Suprapubic skin (tissue), 4 donors: Measurements from ENCODE around the gene CSF1R. TPM values are rescaled to one million over a fixed set of nuclear protein-coding genes. Genes with fewer than 3 reads are reported as not detected.

Source experiments
- DNase-seq, 2 donors: peaks; one replicate each; pipeline ENCODE4 v3.0.0-alpha.2; 2019; ENCODE audit warnings: low spot score in 2 of 2
- H3K27ac ChIP-seq: fragments of 200-600 bp; sonication (generic); one replicate; pipeline ENCODE4 v1.5.1; 2019
- H3K27me3 ChIP-seq: fragments of 200-600 bp; sonication (generic); one replicate; pipeline ENCODE4 v1.5.1; 2019
- H3K36me3 ChIP-seq: fragments of 200-600 bp; sonication (generic); one replicate; pipeline ENCODE4 v1.5.1; 2019
- H3K4me1 ChIP-seq: fragments of 200-600 bp; sonication (generic); one replicate; pipeline ENCODE4 v1.5.1; 2019
- H3K4me3 ChIP-seq: fragments of 200-600 bp; sonication (generic); one replicate; pipeline ENCODE4 v1.5.1; 2019; ENCODE audit warnings: mild to moderate bottlenecking
- H3K9me3 ChIP-seq: fragments of 200-600 bp; sonication (generic); one replicate; pipeline ENCODE4 v1.5.1; 2019
- EP300 ChIP-seq: sonication (generic); formaldehyde crosslinking; IDR thresholded peaks from one replicate; pipeline ENCODE4 v1.6.1; 2017; ENCODE audit warnings: antibody characterized with exemption
- POLR2A ChIP-seq, 2 donors: fragments of 450-650 bp; IDR thresholded peaks; one replicate each; pipeline ENCODE4 v1.6.1; 2017; ENCODE audit warnings: antibody characterized with exemption in 2 of 2, mild to moderate bottlenecking in 2 of 2, moderate library complexity in 2 of 2
- POLR2AphosphoS5 ChIP-seq, 3 donors: sonication (generic); formaldehyde crosslinking; IDR thresholded peaks; one replicate each; pipeline ENCODE4 v1.6.1; 2017; ENCODE audit warnings: antibody characterized with exemption in 3 of 3
- WGBS: methylation state at CpG from one replicate; pipeline ENCODE4 v1.1.5; 2018; 5-methylcytosine and 5-hydroxymethylcytosine counted together
- total RNA-seq, 4 donors: library from RNA; depleted of rRNA; stranded (reverse); fragments of >200 nt; gene quantifications; one replicate each; pipeline ENCODE4 v1.1.0, GENCODE V29; 2016
- TF ChIP-seq, protein P1 (sequence below), 2 donors: fragments of 200-600 bp in 1 of 2; fragments of 450-650 bp in 1 of 2; sonication (generic) in 1 of 2; IDR thresholded peaks; one replicate each; pipeline ENCODE4 v1.5.1; 2016 to 2019; ENCODE audit warnings: antibody characterized with exemption in 2 of 2, mild to moderate bottlenecking in 1 of 2, moderate library complexity in 1 of 2

CSF1R gene
- total RNA-seq, 4 donors from 2014 or later: 9.9 to 39.7 (median 19.7) TPM

DNA sequence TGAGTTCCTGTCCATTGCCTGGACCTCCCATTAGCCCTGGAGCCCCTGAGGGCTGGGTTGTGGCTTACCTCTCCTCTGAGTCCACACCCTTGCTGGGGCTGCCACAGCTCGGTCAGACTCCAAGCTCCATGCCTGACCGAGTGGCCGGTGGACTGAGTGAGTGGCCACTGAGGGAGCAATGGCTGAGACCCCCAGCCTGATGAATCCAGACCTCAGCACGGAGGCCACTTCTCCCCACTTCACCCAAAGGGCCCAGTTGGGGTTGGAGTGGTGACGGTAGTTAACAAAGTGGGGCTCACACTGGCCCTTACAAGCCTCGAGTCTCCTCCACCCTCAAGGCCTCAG, 40.5 kb upstream of the CSF1R start:
- H3K4me3 ChIP-seq: no peak overlapping the region
- peaks cover 46% of the 10 kb centered on the region for H3K36me3 ChIP-seq
- peaks cover 15% of the 10 kb centered on the region for H3K4me1 ChIP-seq
- H3K9me3 ChIP-seq: no peaks in the 10 kb centered on the region
- no peaks in the 10 kb centered on the region for H3K27me3 ChIP-seq
- no peak overlapping the region for H3K27ac ChIP-seq
- TF ChIP-seq POLR2A (IDR thresholded peaks at IDR 0.05) (no peak), EP300 (no peak), POLR2AphosphoS5 (IDR thresholded peaks at IDR 0.05) (no peak)
- TF ChIP-seq, protein P1, sequence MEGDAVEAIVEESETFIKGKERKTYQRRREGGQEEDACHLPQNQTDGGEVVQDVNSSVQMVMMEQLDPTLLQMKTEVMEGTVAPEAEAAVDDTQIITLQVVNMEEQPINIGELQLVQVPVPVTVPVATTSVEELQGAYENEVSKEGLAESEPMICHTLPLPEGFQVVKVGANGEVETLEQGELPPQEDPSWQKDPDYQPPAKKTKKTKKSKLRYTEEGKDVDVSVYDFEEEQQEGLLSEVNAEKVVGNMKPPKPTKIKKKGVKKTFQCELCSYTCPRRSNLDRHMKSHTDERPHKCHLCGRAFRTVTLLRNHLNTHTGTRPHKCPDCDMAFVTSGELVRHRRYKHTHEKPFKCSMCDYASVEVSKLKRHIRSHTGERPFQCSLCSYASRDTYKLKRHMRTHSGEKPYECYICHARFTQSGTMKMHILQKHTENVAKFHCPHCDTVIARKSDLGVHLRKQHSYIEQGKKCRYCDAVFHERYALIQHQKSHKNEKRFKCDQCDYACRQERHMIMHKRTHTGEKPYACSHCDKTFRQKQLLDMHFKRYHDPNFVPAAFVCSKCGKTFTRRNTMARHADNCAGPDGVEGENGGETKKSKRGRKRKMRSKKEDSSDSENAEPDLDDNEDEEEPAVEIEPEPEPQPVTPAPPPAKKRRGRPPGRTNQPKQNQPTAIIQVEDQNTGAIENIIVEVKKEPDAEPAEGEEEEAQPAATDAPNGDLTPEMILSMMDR (IDR thresholded peaks at IDR 0.05): no peak
- DNase-seq: no peak
- 89% methylated on average over 5 of the region's 6 CpGs for WGBS

DNA sequence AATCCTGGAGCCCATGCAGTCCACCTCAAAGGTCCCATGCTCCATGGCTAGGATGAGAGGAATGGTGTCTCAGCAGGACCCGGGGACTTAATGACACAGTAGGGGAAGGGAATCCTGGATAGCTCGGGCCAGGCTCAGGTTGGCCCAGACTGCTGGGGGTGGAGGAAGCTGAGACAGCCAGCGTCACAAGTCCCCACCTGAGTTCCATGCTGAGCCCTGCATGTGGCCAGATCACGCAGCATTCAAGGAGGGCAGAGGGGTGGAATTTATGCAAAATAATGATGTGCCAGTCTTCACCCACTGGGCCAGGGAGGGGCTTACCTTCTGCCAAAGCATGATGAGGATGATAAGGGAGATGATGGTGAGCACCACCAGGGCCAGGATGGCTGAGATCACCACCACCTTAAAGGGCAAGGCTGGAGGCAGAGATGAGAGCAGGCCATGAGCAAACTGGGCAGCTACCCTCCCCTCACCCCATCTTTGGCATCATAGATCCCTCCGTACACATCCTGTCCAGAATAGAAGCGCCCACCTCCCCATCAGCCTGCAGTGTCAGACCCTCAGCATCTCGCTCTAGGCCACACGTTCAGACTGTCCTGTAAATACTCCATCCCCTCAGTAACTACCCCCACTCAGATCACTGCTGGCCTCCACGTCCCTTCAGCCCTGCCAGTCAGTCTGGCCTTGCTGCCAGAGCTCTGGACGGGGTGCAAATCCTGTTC, 40.0 kb upstream of the CSF1R start:
- no peaks in the 10 kb centered on the region for H3K9me3 ChIP-seq
- H3K36me3 ChIP-seq: peaks cover 50% of the 10 kb centered on the region
- H3K4me3 ChIP-seq: no peak overlapping the region
- 84% methylated on average over 10 of the region's 10 CpGs for WGBS
- no peak overlapping the region for H3K27ac ChIP-seq
- DNase-seq: no peak
- no peaks in the 10 kb centered on the region for H3K27me3 ChIP-seq
- TF ChIP-seq EP300: no peak
- no peak for TF ChIP-seq POLR2AphosphoS5 (IDR thresholded peaks at IDR 0.05)
- TF ChIP-seq POLR2A (IDR thresholded peaks at IDR 0.05): no peak
- TF ChIP-seq, protein P1 (IDR thresholded peaks at IDR 0.05): no peak
- H3K4me1 ChIP-seq: peaks cover 13% of the 10 kb centered on the region

DNA sequence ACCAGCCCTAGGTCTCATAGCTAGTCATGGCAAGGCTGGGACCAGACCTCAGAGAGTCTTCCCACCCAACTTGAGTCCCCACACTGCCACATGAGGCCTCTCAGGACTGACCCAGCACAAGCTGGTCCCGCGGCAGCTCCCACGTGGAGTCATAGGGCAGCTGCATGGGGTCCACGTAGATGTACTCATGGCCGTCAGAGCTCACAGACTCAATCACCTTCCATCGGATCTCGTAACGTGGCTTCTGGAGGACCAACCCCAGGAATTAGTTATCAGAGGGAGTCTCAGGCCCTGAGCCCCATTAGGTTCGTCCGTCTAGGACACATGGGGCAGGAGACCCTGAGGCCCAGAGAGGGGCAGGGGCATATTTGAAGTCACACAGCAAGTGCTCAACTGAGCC, 39.0 kb upstream of the CSF1R start:
- WGBS: 96% methylated on average over 10 of the region's 10 CpGs
- H3K27me3 ChIP-seq: no peaks in the 10 kb centered on the region
- peaks cover 11% of the 10 kb centered on the region for H3K4me1 ChIP-seq
- H3K4me3 ChIP-seq: no peak overlapping the region
- no peak for TF ChIP-seq POLR2AphosphoS5 (IDR thresholded peaks at IDR 0.05)
- no peak for TF ChIP-seq EP300
- no peak for TF ChIP-seq POLR2A (IDR thresholded peaks at IDR 0.05)
- TF ChIP-seq, protein P1 (IDR thresholded peaks at IDR 0.05): no peak
- H3K9me3 ChIP-seq: no peaks in the 10 kb centered on the region
- peaks cover 58% of the 10 kb centered on the region for H3K36me3 ChIP-seq
- no peak overlapping the region for H3K27ac ChIP-seq
- DNase-seq: no peak

DNA sequence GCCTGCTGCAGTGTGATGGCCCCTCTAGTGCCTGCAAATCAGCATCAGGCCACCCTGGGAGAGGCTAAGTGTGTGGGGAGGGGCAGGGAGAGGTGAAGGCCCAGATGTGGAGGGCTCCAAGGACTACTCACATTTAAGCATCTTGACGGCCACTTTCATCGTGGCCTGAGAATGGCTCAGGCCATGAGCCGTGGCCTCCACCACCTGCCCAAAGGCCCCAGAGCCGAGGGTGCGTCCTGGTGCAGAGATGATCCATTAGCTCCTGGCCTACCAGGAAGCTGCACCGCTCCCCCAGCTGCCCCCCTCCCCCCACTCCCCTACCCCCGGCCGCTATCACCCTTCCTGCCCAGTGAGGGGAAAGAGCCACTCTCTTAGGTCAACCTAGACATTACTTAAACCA, 38.2 kb upstream of the CSF1R start:
- no peak overlapping the region for H3K27ac ChIP-seq

DNA sequence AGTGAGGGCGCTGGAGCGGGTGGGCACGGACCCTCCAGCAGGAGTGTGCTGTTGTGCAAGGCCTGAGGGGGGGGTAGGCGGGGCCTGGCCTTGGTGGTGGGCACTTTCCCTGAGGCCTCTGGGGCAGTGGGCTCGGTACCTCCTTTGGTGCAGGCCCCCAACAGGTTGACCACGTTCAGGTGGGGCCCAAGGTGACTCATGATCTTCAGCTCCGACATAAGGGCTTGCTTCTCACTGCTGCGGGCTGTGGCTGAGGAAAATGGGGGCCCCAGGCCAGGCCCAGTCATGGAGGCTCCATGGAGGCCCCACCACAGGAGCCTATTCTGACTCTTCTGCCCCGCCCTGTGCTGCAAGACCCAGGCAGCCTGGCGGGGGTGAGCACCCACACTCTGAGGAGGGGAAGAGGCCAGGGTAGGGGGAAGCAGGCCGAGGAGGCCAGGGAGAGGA, 37.8 kb upstream of the CSF1R start:
- Histone ChIP-seq H3K27me3 (no peaks in the 10 kb centered on the region), H3K4me3 (no peak overlapping the region), H3K36me3 (peaks cover 67% of the 10 kb centered on the region), H3K27ac (no peak overlapping the region), H3K4me1 (no peaks in the 10 kb centered on the region), H3K9me3 (no peaks in the 10 kb centered on the region)
- TF ChIP-seq POLR2AphosphoS5 (IDR thresholded peaks at IDR 0.05) (no peak), EP300 (no peak), POLR2A (IDR thresholded peaks at IDR 0.05) (no peak)
- TF ChIP-seq, protein P1 (IDR thresholded peaks at IDR 0.05): no peak
- 87% methylated on average over 5 of the region's 11 CpGs for WGBS
- no peak for DNase-seq

More for the DNA sequence above, 38.2 kb upstream of the CSF1R start:
- no peaks in the 10 kb centered on the region for H3K9me3 ChIP-seq
- no peak for DNase-seq
- H3K36me3 ChIP-seq: peaks cover 62% of the 10 kb centered on the region
- no peak overlapping the region for H3K4me3 ChIP-seq
- H3K27me3 ChIP-seq: no peaks in the 10 kb centered on the region
- H3K4me1 ChIP-seq: peaks cover 3% of the 10 kb centered on the region
- WGBS: 60% methylated on average over 3 of the region's 8 CpGs
- TF ChIP-seq, protein P1 (IDR thresholded peaks at IDR 0.05): no peak
- TF ChIP-seq EP300 (no peak), POLR2A (IDR thresholded peaks at IDR 0.05) (no peak), POLR2AphosphoS5 (IDR thresholded peaks at IDR 0.05) (no peak)
